Renal cortex interstitium (tissue), 11 donors: ENCODE results near the gene PCSK2. TPM values are rescaled to one million over a fixed set of nuclear protein-coding genes. Genes with fewer than 3 reads are reported as not detected.

Experiments used
- DNase-seq, 11 donors: peaks; one replicate each; pipeline ENCODE4 v3.0.0-alpha.2; 2013; ENCODE audit warnings: low read depth in 9 of 11, low spot score in 4 of 11; ENCODE audit errors: extremely low read depth in 1 of 11
- polyA plus RNA-seq, 3 donors: library from polyadenylated mRNA; unstranded; fragments of 120-200 nt; gene quantifications; one replicate each; pipeline ENCODE4 v1.2.1, GENCODE V29; 2013; ENCODE audit not compliant: insufficient read length in 3 of 3

PCSK2 gene
- polyA plus RNA-seq, 3 donors, result 0.48 to 1.2 (median 0.51) TPM

DNA sequence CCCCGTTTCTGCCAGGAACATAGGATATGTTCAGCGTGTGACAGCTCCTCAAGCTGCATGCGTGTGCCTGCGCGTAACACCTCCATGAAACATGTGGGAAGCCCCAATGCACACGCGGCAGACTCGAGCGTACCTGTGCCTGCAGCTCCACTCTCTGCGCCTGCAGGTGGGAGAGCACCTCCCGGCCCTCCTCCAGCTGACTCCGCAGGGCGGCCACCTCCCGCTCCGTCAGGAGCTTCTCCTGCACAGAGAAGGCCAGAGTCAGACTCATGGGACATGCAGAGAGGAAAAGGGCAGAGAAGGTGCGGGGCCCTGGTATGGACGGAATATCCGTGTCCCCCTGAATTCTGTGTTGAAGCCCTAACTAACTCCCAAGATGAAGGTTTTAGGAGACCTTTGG, 281.9 kb downstream of the PCSK2 start:
- no peak for DNase-seq

DNA sequence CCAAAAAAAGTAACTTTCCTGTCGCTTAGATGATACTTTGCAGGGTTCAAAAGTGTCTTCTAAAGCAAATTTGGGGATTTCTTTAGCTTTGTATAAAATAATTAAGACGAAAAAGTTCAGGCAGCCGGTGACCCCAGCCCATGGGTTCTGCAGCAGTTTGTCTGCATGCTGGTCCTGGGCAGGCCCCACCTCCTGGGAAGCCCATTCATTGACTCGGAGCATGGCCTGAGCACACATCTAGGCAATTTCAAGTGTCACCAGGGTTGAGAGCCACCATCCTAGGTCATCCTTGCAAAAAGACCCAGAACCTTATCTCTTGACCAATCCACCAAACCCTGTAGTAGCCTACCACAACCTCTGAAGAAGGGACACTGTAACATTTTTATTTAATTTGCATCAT, 283.7 kb downstream of the PCSK2 start:
- no peak for DNase-seq

DNA sequence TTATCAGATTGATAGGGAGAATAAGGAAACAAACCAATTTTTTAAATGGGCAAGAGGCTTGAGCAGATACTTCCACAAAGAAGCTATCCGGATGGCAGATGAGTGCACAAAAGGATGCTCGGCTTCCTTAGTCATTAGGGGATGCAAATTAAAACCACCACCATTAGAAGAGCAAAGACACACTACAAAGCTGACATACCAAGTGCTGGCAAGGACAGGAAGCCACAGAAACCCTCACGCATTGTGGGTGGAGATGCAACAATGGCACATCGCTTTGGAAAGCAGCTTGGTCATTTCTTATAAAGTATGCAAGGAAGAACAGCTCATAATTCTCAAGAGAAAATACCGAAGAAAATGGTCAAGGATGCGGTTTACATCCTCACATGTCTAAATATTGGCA, 284.6 kb downstream of the PCSK2 start:
- DNase-seq, result no peak

DNA sequence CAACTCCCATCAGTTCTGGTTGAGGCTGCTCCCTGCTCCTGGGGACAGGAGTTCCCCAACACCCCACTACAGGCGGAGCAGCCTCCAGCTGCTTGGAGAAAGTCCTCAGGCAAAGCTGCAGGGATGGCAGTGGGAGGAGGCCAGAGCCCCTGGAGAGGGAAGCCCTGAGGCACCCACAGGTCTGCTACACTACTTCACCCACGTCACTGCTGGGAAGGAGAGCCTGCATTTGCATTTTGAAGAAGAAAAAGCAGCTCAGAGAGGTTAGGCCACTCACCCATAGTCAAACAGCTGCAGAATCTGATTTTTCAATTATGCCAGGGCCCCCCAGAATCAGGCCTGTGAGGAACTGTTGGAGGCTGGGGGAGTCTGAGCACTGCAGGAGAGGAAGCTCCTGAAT, 287.1 kb downstream of the PCSK2 start:
- DNase-seq, result no peak

DNA sequence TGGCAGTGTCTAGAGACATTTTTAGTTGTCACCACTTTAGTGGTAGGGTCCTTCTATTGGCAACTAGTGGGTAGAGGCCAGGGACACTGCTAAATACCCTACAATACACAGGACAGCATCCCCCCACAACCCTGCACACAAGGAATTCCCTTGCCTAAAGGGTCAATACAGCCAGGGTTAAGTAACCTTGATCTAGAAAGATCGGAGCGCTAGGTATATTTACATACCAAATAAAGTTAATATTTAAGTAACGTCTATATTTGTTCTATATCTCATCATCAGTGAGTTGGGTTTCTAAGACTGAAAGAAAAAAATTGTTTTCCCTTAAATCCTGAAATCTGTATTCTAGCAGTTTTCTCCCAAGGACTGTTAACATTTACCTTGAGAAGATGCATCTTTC, 288.2 kb downstream of the PCSK2 start:
- DNase-seq, result no peak

DNA sequence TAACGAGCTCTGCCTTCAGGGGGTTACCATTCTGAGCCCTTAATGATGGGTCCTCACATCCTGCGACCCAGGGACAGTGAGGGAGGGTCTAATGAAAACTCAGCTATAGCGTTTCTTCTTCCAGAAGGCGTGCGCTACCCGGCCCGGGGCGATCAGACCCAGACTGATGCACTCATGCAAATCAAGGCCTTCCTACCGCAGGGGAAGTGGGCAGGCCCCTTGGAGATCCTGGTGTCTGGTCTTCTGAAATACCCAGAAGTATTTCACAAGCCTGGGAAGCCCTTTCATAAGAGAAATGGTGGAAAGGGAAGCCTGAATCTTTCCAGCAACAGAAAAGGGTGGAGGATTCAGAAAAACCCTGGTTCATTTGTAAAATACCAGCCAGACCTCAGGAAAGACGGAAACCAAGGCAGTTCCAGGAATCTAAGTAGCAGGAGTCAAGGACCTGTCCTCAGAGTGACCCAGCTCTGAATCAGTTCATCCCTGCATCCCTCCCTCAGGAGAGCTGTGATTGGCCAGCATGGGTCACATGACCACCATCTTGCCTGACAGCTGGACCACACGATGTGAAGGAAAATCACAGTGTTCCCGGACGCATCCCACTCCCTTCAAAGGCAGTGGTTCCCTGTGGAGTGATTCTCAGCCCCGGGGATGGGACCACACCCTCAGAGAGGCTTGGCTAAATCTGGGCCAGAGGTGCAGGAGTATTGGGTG, 291.7 kb downstream of the PCSK2 start:
- no peak for DNase-seq

DNA sequence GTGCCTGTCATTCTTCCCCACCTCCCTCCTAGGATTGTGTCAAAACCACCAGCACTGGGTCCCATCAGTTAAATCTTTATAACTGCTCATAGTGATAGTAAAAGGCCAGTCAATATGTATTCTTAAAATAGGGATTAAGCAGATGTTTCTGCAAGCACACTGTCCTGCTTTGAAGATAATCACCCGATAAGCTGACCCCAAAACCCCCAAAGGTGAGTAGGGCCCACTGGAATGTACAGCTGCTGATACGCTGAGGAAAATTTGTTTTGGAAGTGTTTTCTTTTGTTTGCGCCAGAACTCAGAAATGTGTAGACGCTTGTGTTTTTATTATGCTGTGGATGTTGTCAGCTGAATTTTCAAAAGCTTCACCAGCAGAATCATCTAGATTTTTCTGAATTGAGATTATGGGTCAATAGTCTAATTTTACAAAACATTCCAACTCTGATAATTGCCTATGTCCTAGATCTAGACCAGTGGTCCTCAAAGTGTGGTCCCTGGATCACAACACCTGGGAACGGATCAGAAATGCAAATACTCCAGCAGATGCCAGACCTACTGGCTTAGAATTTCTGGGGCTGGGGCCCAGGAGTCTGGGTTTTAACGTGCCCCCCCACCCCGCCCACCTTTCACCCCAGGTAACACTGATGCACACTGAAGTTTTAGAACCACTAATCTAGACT, 292.9 kb downstream of the PCSK2 start:
- no peak for DNase-seq

DNA sequence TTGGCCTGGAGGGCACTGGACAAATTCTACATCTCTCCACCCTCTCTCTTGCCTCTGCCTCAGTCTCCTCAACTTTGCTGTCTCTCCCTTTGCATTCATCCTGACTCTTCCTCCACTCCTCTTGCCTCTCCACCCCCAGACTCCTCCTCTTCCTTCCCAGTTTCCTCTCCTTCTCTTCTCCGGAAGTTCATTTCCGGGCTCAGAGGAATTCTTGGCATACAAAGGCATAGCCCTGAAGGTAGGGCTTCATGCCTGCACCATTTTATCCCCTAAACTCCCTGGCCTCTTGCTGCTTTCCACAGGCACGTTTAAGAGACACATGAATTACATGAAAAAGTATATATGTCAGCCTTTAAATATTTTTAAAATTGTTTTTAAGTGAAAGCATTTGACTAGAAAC, 293.7 kb downstream of the PCSK2 start:
- DNase-seq, result no peak

DNA sequence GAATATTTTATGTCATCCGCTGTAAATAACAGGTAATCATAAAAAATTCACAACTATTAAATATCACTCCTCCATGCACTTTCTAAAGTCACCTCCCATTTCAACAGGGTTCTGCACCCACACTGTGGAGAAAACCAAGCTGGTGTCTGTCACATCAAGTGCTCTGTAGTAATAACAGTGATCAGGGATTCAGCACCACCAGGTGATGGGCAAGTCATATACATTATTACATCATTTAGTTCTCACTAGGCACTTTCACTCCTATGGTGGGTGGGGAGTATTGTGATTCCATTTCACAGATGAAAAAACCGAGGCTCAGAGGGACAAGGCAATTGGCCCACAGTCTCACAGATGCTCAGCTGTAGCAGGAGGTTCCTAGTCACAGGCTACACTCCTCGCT, 295.7 kb downstream of the PCSK2 start:
- DNase-seq, result no peak

DNA sequence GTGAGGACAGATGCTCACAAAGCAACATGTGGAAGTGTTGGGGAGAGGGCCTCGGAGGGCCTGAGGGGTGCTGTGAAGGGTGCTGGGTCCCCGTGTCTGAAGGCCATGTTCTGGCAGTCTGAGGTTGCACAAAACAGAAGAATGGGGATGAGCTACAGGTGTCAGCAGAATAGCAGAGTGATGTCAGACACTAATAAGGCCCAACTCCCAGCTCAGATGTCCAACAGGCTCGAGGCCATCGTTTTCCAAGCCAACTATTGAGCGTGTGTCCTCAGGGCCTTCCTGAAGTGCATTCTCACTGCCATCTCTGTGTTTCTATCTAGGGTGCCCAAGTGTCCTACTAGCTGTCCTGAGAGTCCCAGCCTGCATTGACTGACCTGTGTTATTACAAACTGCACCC, 296.5 kb downstream of the PCSK2 start:
- no peak for DNase-seq

DNA sequence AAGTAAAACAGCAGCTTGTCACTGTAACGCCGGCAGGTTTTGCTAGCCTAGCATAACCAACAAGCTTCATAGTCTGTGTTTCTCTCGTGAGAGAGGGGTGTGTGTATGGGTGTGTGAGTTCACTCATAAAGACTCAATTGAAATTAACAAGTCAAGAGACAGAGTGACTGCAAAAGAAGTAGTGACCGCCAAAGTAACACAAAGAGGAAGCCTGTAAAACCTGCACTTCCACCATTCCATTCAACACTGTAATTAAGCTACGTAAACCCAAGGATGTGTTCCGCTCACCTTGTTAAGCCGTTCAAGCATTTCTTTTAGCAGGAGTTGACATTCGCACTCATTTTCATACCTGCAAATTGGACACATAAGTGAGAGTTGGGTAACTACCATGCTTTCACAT, 297.7 kb downstream of the PCSK2 start:
- no peak for DNase-seq

DNA sequence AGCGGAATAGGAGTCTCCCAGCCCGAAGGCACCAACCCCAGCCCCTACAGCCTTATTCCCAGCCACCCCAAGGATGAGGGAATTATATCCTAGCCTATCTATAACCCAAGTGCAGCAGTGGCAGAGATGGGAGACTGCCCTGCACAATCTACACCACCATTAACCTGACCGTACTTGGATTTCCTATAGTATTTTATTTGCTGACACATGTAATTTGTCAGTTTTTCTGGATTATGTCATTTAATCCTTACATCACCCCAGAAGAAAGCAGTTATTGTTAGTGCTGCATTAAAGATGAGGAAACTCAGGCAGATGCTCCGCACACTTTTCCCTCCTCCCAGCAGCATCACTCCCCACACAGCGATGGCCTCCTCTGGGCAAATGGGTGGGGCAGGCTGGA, 298.3 kb downstream of the PCSK2 start:
- DNase-seq, result no peak

DNA sequence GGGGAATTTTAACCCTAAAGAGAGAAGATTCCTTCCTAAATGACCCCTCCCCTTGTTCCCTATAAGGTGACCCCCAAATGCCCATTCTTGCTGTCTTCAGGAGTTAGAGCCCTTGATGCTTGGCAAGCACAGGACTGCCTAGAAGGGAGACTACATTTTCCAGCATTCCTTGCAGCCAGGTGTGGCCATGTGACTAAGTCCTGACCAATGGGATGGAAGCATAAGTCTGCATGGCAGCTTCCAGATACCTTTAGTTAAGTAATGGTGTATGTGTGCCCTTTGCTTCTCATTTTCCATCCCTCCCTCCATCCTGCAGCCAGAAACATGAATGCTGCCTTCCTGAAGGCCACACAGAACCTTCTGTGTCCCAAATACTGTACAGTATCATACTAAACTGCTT, 298.8 kb downstream of the PCSK2 start:
- DNase-seq, result peak in 1 of 11 donors; percentile 22

DNA sequence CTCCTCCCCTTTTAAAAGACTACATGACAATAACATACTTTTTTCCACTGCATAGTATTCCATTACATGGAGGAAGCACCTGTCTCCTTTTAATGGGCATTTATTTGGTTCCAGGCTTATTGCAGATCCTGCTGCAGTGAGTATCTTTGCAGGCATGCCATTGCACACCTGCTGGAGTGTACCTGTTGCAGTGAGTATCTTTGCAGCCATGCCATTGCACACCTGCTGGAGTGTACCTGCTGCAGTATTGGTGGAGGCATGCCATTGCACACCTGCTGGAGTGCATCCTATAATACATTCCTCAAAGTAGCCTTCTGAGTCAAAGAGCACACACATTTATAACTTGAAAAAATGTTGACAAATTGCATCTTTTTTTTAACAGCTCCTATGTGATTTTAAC, 302.7 kb downstream of the PCSK2 start:
- no peak for DNase-seq

DNA sequence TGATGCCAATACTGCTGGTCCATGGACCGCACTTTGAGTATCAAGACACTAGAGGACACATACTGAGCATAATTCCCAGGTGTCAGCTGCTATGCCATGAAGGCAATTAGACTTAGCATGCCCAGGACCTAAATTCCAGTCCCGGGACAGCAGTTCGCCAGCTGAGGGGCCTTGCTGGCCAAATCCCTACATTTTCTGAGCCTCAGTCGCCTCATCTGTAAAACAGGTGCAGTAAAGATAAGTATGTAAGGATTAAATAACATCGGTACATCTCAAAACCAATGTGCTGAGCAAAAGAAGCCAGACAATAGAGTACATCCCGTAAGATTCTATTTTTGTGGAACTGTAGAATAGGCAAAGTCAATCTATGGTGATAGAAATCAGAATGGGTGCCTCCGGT, 303.3 kb downstream of the PCSK2 start:
- DNase-seq, result no peak

DNA sequence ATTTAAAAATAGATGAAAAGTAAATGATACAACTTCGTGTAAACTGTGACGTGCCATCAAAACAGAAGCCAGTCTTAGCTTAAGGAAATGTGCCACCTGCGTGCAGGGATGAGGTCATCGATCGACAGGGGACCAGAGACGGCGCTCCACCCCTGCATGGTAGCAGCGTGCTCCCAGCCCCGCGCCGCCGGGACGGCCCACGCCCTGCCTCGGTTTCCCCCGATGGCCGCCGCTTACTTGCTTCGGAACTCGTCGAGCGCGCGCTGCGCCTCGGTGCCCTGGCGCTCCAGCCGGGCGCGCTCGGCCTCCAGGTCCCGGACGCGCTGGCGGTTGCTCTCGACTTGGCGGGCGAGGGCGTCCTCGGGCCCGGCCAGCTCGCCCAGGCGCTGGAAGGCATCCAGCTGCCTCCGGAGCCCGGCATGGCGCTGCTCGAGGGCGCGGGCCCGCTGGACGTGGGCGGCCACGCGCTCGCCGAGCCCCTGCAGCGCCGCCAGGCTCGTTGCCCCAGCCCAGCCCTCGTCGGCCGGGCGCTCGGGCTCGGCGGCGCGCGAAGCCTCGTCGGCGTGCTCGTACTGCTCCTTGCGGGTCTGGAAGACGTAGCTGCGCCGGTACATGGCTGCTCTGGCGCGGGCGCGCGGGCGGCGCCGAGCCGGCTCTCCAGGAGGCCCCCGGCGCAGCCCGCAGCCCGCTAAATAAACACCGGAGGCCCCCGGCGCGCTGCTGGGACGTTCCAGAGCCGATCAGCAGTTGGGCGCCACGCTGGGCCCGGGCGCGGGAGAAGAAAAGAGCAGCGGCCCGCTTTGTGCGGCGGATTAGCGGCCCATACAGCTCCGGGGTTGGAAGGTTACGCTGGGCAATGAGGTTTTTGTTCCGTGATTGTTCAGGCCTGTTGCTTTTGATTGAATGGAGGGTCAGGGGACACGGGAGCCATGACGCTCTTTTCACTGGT, 304.1 kb downstream of the PCSK2 start, which contains the start of gene BFSP1:
Gene BFSP1, minus strand, starts transcription at position 664 of the 949 bp plus-strand sequence. Its CDS starts 50 bp downstream, at position 614.
- DNase-seq, result peak in 4 of 11 donors; percentile 25 to 47 (median 36)

DNA sequence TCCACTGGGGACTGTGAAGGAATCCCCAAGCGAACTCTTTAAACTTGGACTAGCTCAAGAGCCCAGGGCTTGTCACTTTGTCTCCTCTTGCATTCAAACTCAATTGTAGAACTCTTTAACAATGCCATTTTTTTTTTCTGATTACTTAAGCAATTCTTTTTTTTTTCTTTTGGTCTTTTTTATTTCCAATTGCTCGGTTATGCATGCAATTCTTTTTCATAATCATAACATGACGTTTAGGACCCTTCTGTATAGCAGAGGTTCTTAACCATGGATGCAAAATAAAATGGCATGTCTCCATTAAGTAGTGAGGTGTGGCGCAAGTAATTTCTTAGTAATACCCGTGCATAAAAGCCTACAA, 304.8 kb downstream of the PCSK2 start:
- no peak for DNase-seq

DNA sequence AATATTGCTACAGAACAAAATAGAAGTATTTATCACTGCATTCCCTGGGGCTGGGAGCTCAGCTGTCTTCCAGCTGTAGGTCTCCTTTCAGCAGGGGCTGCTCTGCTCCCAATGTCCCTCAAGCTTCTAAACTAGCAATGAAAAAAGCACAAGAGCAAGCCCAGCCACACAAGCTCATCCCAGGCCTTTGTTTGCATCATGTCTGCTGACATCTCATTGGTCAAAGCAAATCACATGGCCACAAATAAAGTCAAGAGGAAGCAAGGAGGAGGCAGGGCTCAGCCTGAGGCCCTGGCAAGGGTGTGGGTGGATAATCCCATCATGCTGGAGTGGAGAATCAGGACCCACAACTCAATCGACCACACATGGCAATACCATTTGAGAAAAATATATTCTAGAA, 306.6 kb downstream of the PCSK2 start:
- DNase-seq, result no peak

DNA sequence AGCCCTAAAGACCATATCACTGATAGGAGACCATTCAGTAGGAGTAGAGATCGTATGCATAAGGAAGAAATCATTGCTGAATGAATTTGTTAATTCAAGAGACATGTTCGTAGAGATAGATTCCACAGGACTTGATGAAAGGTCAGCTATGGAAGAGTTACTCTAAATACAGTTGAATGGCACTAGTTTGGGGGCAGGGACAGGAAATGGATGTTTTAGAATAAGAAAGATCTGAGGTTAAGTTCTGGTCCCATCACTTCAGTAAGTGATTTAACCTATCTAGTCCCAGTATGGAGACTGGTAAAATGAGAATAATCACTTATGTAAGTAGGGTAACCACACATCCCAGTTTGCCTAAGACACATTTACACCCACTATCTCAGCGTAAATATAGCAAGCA, 307.2 kb downstream of the PCSK2 start:
- DNase-seq, result no peak
